HG02852 (cell line): ENCODE data around the gene DACT1.
A peak's percentile ranks its signal among the peaks of the same experiment; 100 is the strongest.

Experiments
- ATAC-seq: cut with Tn5 transposase; IDR thresholded peaks from one replicate; pipeline ENCODE4 v1.9.1; 2021; ENCODE audit warnings: mild to moderate bottlenecking, moderate library complexity; ENCODE audit not compliant: unreplicated experiment

DACT1 gene

DNA sequence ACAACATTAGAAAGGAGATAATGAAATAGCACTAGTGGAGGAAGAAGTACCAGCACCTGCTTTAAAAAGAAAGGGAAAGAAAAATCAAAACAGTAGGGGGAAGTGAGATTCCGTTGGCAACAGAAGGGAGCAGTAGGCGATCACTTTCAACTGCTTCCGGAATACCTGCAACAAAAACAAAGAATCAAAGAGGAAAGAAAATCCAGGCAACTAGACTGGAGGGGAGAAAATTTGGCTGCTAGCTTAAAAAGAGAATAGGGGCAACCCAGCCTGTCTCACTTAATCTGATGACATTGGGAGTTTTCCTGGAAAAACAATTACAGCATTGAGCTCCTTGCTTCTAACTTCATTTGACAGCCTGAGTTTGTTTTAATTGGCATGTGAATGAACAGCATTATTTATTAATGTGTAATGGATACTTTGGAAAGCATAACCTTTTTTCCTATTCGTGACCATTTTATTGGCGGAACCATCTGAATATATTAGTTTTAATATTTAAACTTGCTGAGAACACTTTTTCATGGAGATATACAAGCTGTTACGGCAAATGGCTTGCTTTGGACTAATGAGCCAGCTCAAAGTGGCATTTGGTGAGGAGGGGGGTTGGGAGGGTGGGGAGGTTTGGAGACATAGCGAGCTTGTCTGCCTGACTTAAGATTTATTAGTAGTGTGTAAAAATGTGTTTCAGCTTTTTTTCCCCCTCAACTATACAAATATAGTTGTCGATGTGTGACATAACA is 2.5 kb upstream of the DACT1 start:
- ATAC-seq = no peak

DNA sequence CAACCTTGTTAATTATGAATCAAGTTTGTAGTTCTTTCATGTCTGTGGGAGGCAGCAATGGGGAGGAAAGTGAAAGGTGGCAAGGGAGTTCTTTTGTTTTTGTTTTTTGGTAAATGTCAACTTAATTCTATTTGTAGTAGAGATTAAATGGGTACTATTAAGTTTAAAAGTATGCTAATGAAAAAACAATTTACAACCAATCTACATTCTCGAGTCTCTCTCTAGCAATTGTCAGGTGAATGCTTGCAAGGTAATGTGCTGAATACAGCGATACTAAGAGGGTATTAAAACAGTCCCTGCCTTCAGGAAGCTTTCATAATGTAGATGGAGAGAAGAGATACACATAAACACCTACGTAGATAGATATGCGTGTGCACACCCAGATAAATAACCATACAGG is 1.6 kb upstream of the DACT1 start:
- ATAC-seq = no peak

DNA sequence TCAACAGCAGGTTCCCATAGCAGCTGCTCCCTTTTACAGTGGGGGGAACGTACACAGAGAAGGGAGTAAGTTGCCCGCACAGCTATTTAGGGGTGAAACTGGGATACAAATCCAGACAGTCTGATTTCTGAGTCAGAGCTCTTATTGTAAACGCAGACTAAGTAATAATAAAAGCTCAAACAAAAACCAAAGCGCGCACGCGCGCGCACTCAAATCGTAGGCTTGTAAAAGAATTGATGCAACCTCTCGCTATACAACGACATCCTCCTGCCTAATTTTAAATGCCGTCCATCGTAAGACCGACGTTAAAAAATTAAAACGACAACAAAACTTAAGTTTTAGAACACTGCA is 747 bp upstream of the DACT1 start:
- no peak for ATAC-seq

GRCh38 chr14:58638231-58639197 is 752 bp downstream of the DACT1 start:
- ATAC-seq = peak; percentile 31

DNA sequence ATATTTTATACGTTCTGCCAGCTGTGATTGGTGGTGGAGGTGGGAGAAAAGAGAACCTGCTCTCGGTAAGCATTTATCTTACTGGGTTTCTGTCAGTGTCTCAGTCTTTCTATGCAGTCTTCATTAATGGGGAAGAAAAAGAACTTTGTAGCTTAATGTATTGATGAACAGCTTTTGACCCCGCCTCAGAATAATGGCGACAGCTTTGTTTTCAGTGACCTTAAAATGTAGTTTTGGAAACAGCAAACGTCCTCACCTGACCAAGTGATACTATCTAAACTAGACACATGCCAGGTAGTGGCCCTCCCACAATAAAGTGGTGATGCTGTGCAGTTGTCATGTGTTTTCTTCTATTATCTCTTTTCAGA is 1.4 kb downstream of the DACT1 start:
- ATAC-seq = no peak

- ATAC-seq = no peak
These were observed 2.2 kb downstream of the DACT1 start for GRCh38 chr14:58639842-58640484.

DNA sequence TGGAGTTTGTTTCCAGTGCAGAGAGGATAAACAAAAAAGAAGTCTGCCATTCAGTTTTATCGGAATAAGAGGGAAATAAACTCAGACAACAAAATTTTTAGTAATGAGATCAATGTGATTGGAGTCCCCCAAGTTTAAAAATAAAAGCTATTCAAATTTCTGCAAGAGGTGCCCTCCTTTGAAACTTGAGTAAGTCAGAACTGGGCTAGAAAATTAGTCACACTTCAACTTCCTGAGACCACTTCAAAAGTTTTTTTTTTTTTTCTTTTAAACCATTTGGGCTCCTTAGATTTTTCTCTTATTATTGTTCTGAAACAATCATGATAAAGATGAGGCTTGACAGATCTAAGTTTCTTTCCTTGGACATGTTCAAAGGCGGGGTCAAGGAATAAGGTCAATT is 3.2 kb downstream of the DACT1 start:
- ATAC-seq = no peak

DNA sequence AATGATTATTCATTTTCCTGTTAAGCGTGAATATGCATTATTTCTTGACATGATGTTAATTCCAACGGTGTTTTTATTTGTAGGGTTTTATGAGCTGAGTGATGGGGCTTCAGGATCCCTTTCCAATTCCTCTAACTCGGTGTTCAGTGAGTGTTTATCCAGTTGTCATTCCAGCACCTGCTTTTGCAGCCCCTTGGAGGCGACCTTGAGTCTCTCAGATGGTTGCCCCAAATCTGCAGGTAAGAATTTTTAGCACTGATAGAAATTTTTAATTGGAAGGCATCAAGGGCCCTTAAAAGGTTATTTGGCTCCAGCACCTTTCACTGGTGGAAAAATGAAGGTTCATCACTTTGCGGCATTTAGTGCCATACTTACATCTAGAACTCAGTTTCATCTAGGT is 3.7 kb downstream of the DACT1 start:
- no peak for ATAC-seq

DNA sequence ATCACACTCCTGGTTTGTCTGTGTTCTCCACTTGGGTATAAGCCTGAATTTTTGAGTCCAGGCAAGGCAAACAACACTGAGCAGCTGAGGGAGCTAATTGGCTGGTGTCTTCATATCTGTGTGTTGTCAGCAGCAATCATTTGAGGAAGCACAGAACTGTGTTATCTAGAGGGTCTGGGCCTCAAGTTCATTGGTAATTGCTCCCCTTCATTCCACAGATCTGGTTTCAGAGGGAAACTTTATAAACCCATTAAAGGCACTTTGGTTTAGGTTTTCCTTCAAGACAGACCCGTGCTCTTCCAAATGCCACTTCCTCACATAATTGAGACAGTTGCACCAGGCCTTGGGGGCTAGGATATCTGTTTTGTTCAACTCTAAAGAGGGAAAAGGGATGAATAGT is 5.6 kb downstream of the DACT1 start:
- ATAC-seq = no peak

DNA sequence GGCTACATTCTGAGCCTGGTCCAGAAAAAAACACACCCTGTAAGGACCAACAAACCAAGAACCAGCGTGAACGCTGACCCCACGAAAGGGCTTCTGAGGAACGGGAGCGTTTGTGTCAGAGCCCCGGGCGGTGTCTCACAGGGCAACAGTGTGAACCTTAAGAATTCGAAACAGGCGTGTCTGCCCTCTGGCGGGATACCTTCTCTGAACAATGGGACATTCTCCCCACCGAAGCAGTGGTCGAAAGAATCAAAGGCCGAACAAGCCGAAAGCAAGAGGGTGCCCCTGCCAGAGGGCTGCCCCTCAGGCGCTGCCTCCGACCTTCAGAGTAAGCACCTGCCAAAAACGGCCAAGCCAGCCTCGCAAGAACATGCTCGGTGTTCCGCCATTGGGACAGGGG is 7.9 kb downstream of the DACT1 start:
- ATAC-seq = no peak

GRCh38 chr14:58646479-58646878 is 8.7 kb downstream of the DACT1 start:
- no peak for ATAC-seq

DNA sequence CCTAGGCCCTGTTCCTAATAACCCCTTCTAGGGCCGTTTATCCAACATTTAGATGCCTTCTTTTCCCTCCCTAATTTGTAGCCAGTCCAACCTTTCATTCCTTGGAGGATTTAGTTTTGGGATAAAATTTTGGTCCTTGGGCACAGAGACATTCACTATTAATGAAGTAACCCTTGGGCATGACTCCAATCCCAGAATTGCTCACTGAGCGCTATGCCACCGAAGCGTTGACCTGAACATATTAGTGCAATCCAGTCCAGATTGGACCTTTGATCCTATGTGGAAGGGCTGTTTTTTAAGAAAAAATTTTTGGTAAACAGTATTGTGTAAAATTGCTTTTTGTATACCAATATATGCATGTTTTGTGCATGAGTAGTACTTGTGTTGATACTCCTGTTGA is 10.0 kb downstream of the DACT1 start:
- ATAC-seq = no peak

GRCh38 chr14:58650857-58651256 is 13.1 kb downstream of the DACT1 start:
- ATAC-seq = no peak

DNA sequence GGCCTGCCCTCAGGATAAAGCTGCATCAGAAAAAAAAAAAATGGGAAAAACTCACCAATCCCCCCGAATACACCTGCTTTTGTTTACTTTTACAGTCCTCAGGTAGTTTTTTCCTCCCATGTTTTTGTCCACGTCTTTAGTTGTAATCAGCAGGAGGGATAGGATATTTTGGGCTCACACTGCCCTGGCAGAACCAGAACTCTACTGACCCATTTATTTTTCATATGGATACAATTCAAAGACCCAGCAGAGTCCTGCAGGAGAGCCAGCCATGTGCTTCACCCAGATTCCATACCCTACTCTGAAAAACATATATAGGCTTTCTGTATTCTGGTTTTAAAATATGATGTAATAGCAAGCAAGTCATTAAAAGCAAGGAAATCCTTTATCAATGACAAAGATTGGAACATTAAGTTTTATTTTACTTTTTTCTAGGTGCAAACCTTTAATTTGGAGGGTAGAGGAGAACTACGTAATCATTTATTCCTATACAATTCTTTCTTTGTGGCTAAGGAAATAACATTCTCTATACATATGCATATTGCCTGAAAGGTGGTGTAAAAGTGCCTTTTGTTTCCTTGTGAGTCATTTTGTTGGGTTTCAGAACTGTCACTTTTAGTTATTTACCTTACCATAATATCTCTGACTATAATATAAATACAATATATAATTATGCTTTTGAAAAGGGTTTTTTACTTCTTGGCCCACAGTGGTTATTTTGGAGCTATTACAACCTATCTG is 19.1 kb downstream of the DACT1 start:
- ATAC-seq = no peak

GRCh38 chr14:58659061-58659460 is 21.3 kb downstream of the DACT1 start:
- no peak for ATAC-seq

- ATAC-seq = no peak
These were observed 22.1 kb downstream of the DACT1 start for GRCh38 chr14:58659846-58660245.

DNA sequence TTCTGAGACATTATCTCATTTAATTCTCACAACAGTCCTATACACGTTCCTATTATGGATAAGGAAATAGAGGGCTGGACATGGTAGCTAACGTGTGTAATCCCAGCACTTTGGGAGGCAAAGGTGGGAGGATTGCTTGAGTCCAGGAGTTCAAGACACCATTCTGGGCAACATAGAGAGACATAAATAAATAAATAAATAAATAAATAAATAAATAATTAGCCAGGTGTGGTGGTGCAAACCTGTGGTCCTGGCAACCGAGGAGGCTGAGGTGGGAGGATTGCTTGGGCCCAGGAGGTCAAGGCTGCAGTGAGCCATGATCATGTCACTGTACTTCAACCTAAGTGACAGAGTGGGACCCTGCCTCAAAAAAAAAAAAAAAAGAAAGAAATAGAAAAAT is 22.6 kb downstream of the DACT1 start:
- ATAC-seq = no peak

- no peak for ATAC-seq
These were observed 24.3 kb downstream of the DACT1 start for GRCh38 chr14:58662018-58662417.

DNA sequence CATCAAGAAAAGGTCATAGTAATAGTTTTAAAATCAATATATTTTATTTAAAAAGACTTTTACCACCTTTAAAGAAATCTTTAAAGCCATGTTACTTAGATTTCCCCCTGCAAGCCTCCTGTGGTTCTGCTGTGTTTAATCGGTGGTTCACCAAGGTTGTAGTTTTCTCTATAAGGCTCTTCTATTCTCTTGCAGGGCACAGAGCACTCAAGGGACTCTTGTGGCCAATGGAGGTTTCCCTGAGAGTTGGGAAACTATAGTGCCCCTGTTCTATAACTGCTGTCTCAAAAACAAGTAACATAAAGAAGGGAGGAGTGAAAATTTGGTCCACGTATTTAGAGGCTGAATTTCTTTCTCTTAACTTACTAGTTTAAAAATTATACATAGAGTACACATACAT is 25.0 kb downstream of the DACT1 start:
- ATAC-seq = no peak

- no peak for ATAC-seq
These were observed 25.8 kb downstream of the DACT1 start for GRCh38 chr14:58663494-58664111.
